H1 (cell line): ENCODE measurements around the gene DPH6.

ENCODE experiments used
- CREB1 ChIP-seq: IDR thresholded peaks from 2 replicates; pipeline ENCODE4 v1.6.1; 2012; ENCODE audit warnings: inconsistent platforms
- EP300 ChIP-seq, 2 experiments: IDR thresholded peaks; 1 replicate in 1 of 2; 2 replicates in 1 of 2; pipeline ENCODE4 v1.6.1; 2011 to 2012; ENCODE audit warnings: low read depth in 2 of 2, low read length in 2 of 2, mild to moderate bottlenecking in 2 of 2, borderline replicate concordance in 1 of 2, inconsistent platforms in 1 of 2, moderate library complexity in 1 of 2
- JUN ChIP-seq: IDR thresholded peaks from 2 replicates; pipeline ENCODE4 v1.6.1; 2011; ENCODE audit warnings: low read depth, mild to moderate bottlenecking, improper control_type of control experiment, low read length
- POLR2AphosphoS5 ChIP-seq: IDR thresholded peaks from 2 replicates; pipeline ENCODE4 v1.6.1; 2011; ENCODE audit warnings: low read depth, low read length
- TF ChIP-seq, protein P1 (sequence below), 3 experiments: IDR thresholded peaks; 1 replicate in 2 of 3; 2 replicates in 1 of 3; pipeline versions ENCODE4 v1.5.1 to v1.6.1; 2011; ENCODE audit warnings: low read length in 3 of 3, mild to moderate bottlenecking in 3 of 3, inconsistent platforms in 2 of 3, low read depth in 1 of 3, moderate library complexity in 1 of 3; ENCODE audit not compliant: insufficient read depth in 1 of 3; ENCODE audit errors: control extremely low read depth in 1 of 3

DNA sequence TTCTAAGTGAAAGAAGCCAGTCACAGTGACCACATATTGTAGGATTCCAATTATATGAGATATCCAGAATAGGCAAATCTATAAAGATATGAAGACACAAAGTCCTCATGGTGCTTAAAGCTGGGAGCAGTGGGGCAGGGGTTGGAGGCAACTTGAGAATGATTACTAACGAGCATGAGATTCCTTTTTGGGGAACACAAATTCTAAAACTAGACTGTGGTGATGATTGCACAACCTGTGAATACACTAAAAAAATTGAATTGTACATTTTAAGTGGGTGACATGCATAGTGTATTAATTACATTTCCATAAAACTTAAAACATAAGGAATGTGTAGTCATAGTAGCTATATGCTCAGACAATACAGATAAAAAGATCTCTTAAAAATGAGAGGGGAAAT lies 103.2 kb downstream of the DPH6 start:
- TF ChIP-seq CREB1 = no peak
- TF ChIP-seq POLR2AphosphoS5 = no peak
- TF ChIP-seq, protein P1, sequence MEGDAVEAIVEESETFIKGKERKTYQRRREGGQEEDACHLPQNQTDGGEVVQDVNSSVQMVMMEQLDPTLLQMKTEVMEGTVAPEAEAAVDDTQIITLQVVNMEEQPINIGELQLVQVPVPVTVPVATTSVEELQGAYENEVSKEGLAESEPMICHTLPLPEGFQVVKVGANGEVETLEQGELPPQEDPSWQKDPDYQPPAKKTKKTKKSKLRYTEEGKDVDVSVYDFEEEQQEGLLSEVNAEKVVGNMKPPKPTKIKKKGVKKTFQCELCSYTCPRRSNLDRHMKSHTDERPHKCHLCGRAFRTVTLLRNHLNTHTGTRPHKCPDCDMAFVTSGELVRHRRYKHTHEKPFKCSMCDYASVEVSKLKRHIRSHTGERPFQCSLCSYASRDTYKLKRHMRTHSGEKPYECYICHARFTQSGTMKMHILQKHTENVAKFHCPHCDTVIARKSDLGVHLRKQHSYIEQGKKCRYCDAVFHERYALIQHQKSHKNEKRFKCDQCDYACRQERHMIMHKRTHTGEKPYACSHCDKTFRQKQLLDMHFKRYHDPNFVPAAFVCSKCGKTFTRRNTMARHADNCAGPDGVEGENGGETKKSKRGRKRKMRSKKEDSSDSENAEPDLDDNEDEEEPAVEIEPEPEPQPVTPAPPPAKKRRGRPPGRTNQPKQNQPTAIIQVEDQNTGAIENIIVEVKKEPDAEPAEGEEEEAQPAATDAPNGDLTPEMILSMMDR (IDR thresholded peaks at IDR 0.05; ENCODE audit: control extremely low read depth in 1 of 3, insufficient read depth in 1 of 3, low read depth in 1 of 3, low read length in 3 of 3) = no peak
- TF ChIP-seq JUN = no peak
- no peak for TF ChIP-seq EP300 (IDR thresholded peaks at IDR 0.05; ENCODE audit: borderline replicate concordance in 1 of 2, low read depth in 2 of 2, low read length in 2 of 2)
